ENCODE measurements around the gene PACS1.

The PACS1 gene

GRCh38 chr11:66119348-66120133 lies 49.5 kb downstream of the PACS1 start:
- no peaks in the 10 kb centered on the region; the same call in 1 of the 2 replicates for H4K20me1 ChIP-seq (ENCODE audit: insufficient read depth, low read length)
- no peak overlapping the region for H3K27ac ChIP-seq (ENCODE audit: low read length)
- no peaks in the 10 kb centered on the region for H3K9me2 ChIP-seq (replicated peaks; ENCODE audit: insufficient read depth, low read length)
- peaks cover 10% of the 10 kb centered on the region for H3K79me2 ChIP-seq (ENCODE audit: low read length)
- no peaks in the 10 kb centered on the region for H3K36me3 ChIP-seq (replicated peaks; ENCODE audit: insufficient read depth, low read length)
- H3K4me3 ChIP-seq (ENCODE audit: low read length): no peak overlapping the region
- TF ChIP-seq CTCF (IDR thresholded peaks at IDR 0.05; ENCODE audit: low read length): no peak
- TF ChIP-seq EZH2phosphoT487 (IDR thresholded peaks at IDR 0.05; ENCODE audit: low read length): no peak
- TF ChIP-seq EZH2 (optimal IDR thresholded peaks at IDR 0.05; ENCODE audit: low read depth, low read length): no peak
- DNase-seq: no peak
- no peak overlapping the region for H3K9ac ChIP-seq (ENCODE audit: low read length)
- peaks cover 12% of the 10 kb centered on the region for H3F3A ChIP-seq (ENCODE audit: insufficient read depth, low read length)
- no peaks in the 10 kb centered on the region for H3K9me3 ChIP-seq (replicated peaks; ENCODE audit: insufficient read depth, low read length)
- H3K27me3 ChIP-seq (replicated peaks; ENCODE audit: insufficient read depth, low read length): no peaks in the 10 kb centered on the region
- H2AFZ ChIP-seq (ENCODE audit: low read length): no peak overlapping the region
- peaks cover 7% of the 10 kb centered on the region; the same call in 1 of the 2 replicates for H3K4me1 ChIP-seq (ENCODE audit: low read length)
- H3K4me2 ChIP-seq (ENCODE audit: low read depth, low read length): no peak overlapping the region

- H3K79me2 ChIP-seq (ENCODE audit: low read length): peaks cover 8% of the 10 kb centered on the region
- no peak overlapping the region for H3K27ac ChIP-seq (ENCODE audit: low read length)
- H3K4me3 ChIP-seq (ENCODE audit: low read length): no peak overlapping the region
- H3K36me3 ChIP-seq (replicated peaks; ENCODE audit: insufficient read depth, low read length): no peaks in the 10 kb centered on the region
- no peak overlapping the region for H3K4me2 ChIP-seq (ENCODE audit: low read depth, low read length)
- no peaks in the 10 kb centered on the region for H3K27me3 ChIP-seq (replicated peaks; ENCODE audit: insufficient read depth, low read length)
- H3K4me1 ChIP-seq (ENCODE audit: low read length): peaks cover 1% of the 10 kb centered on the region; the same call in 1 of the 2 replicates
- no peak for DNase-seq
- no peaks in the 10 kb centered on the region for H3K9me2 ChIP-seq (replicated peaks; ENCODE audit: insufficient read depth, low read length)
- H3F3A ChIP-seq (ENCODE audit: insufficient read depth, low read length): no peaks in the 10 kb centered on the region
- no peaks in the 10 kb centered on the region for H3K9me3 ChIP-seq (replicated peaks; ENCODE audit: insufficient read depth, low read length)
- H4K20me1 ChIP-seq (ENCODE audit: insufficient read depth, low read length): no peaks in the 10 kb centered on the region; the same call in 1 of the 2 replicates
- no peak for TF ChIP-seq EZH2phosphoT487 (IDR thresholded peaks at IDR 0.05; ENCODE audit: low read length)
- TF ChIP-seq CTCF (IDR thresholded peaks at IDR 0.05; ENCODE audit: low read length): no peak
- TF ChIP-seq EZH2 (optimal IDR thresholded peaks at IDR 0.05; ENCODE audit: low read depth, low read length): no peak
- no peak overlapping the region for H3K9ac ChIP-seq (ENCODE audit: low read length)
- no peak overlapping the region for H2AFZ ChIP-seq (ENCODE audit: low read length)
Observed at GRCh38 chr11:66121466-66121865, 51.4 kb downstream of the PACS1 start.

- no peak overlapping the region for H3K4me2 ChIP-seq (ENCODE audit: low read depth, low read length)
- H3K9ac ChIP-seq (ENCODE audit: low read length): no peak overlapping the region
- TF ChIP-seq EZH2phosphoT487 (IDR thresholded peaks at IDR 0.05; ENCODE audit: low read length) (no peak), EZH2 (optimal IDR thresholded peaks at IDR 0.05; ENCODE audit: low read depth, low read length) (no peak), CTCF (IDR thresholded peaks at IDR 0.05; ENCODE audit: low read length) (no peak)
- H3K27ac ChIP-seq (ENCODE audit: low read length): no peak overlapping the region
- H3K27me3 ChIP-seq (replicated peaks; ENCODE audit: insufficient read depth, low read length): no peaks in the 10 kb centered on the region
- H3K4me1 ChIP-seq (ENCODE audit: low read length): no peaks in the 10 kb centered on the region
- H3K36me3 ChIP-seq (replicated peaks; ENCODE audit: insufficient read depth, low read length): no peaks in the 10 kb centered on the region
- H3F3A ChIP-seq (ENCODE audit: insufficient read depth, low read length): no peaks in the 10 kb centered on the region
- H3K4me3 ChIP-seq (ENCODE audit: low read length): no peak overlapping the region
- DNase-seq: no peak
- peaks cover 7% of the 10 kb centered on the region for H3K79me2 ChIP-seq (ENCODE audit: low read length)
- no peaks in the 10 kb centered on the region; the same call in 1 of the 2 replicates for H4K20me1 ChIP-seq (ENCODE audit: insufficient read depth, low read length)
- H2AFZ ChIP-seq (ENCODE audit: low read length): no peak overlapping the region
- H3K9me2 ChIP-seq (replicated peaks; ENCODE audit: insufficient read depth, low read length): no peaks in the 10 kb centered on the region
- no peaks in the 10 kb centered on the region for H3K9me3 ChIP-seq (replicated peaks; ENCODE audit: insufficient read depth, low read length)
Observed at GRCh38 chr11:66123902-66124301, 53.8 kb downstream of the PACS1 start.

Measured in MM.1S (cell line).